ENCODE measurements around the gene PXMP4.

PXMP4 gene

GRCh38 chr20:33681728-33682353 lies 38.3 kb downstream of the PXMP4 start:
- no peak for DNase-seq (ENCODE audit: low spot score)

GRCh38 chr20:33681288-33681687 lies 38.8 kb downstream of the PXMP4 start:
- no peak for DNase-seq (ENCODE audit: low spot score)

- no peak for DNase-seq (ENCODE audit: low spot score)
Observed at GRCh38 chr20:33680686-33681085, 39.4 kb downstream of the PXMP4 start.

- no peak for DNase-seq (ENCODE audit: low spot score)
Observed at GRCh38 chr20:33679758-33680485, 40.2 kb downstream of the PXMP4 start.

GRCh38 chr20:33677991-33678702 lies 42.0 kb downstream of the PXMP4 start:
- no peak for DNase-seq (ENCODE audit: low spot score)

GRCh38 chr20:33676652-33677645 lies 43.2 kb downstream of the PXMP4 start:
- no peak for DNase-seq (ENCODE audit: low spot score)

- no peak for DNase-seq (ENCODE audit: low spot score)
Observed at GRCh38 chr20:33676121-33676520, 44.0 kb downstream of the PXMP4 start.

GRCh38 chr20:33675136-33675959 lies 44.8 kb downstream of the PXMP4 start:
- no peak for DNase-seq (ENCODE audit: low spot score)

- peak; percentile 95 for DNase-seq (ENCODE audit: low spot score)
Observed at GRCh38 chr20:33674294-33675135, 45.6 kb downstream of the PXMP4 start, which contains the start of gene NECAB3. TSS of gene NECAB3 (minus strand) at chr20:33674428. CDS start at chr20:33674352, 76 bp downstream.

GRCh38 chr20:33673410-33674293 lies 46.5 kb downstream of the PXMP4 start:
- DNase-seq (ENCODE audit: low spot score) = no peak

- no peak for DNase-seq (ENCODE audit: low spot score)
Observed at GRCh38 chr20:33673114-33673409, 47.0 kb downstream of the PXMP4 start.

- DNase-seq (ENCODE audit: low spot score) = peak; percentile 62
Observed at GRCh38 chr20:33672426-33673113, 47.5 kb downstream of the PXMP4 start.

- no peak for DNase-seq (ENCODE audit: low spot score)
Observed at GRCh38 chr20:33671573-33672288, 48.4 kb downstream of the PXMP4 start.

- no peak for DNase-seq (ENCODE audit: low spot score)
Observed at GRCh38 chr20:33670715-33671499, 49.2 kb downstream of the PXMP4 start.

- no peak for DNase-seq (ENCODE audit: low spot score)
Observed at GRCh38 chr20:33669873-33670640, 50.1 kb downstream of the PXMP4 start.

GRCh38 chr20:33669224-33669623 lies 50.9 kb downstream of the PXMP4 start:
- no peak for DNase-seq (ENCODE audit: low spot score)

All from D341Med (cell line).